H1 (cell line): ENCODE data around the gene ZNF530. TPM values are rescaled to one million over a fixed set of nuclear protein-coding genes. Genes with fewer than 3 reads are reported as not detected.

ENCODE experiments used
- CTCF ChIA-PET: fragments of 300-600 bp; sonication (Branson Sonifier 250); formaldehyde crosslinking; loops from one replicate; lab custom pipeline; 2021; ENCODE audit not compliant: partially characterized antibody; lab: Charles Lee
- POLR2A ChIA-PET: fragments of 300-600 bp; sonication (Branson Sonifier 250); formaldehyde crosslinking; loops from one replicate; lab custom pipeline; 2021; ENCODE audit warnings: inconsistent platforms; ENCODE audit not compliant: partially characterized antibody; lab: Charles Lee
- DNase-seq, 2 experiments: peaks; one replicate each; pipeline versions ENCODE4 v3.0.0 to v3.0.0-alpha.2; 2010 to 2022; ENCODE audit warnings: low spot score in 2 of 2, low read depth in 1 of 2, mixed read lengths in 1 of 2
- FAIRE-seq: peaks from 2 replicates; lab custom pipeline; 2011; peaks lifted over from hg19 to GRCh38; lab: Jason Lieb, UNC
- H2AFZ ChIP-seq: 2 replicates; pipeline ENCODE4 v1.8.1; 2012; ENCODE audit warnings: low read length, inconsistent platforms
- H2AK5ac ChIP-seq: 2 replicates; pipeline ENCODE4 v1.6.1; 2013; ENCODE audit warnings: low read depth, low read length
- H2BK120ac ChIP-seq: replicated peaks from 2 replicates; pipeline ENCODE3; 2013; ENCODE audit warnings: low read depth, low read length, inconsistent platforms
- H2BK12ac ChIP-seq: 2 replicates; pipeline ENCODE4 v1.6.1; 2013; ENCODE audit warnings: low read depth, low read length
- H2BK15ac ChIP-seq: 2 replicates; pipeline ENCODE4 v1.6.1; 2013; ENCODE audit warnings: low read length
- H2BK20ac ChIP-seq: 2 replicates; pipeline ENCODE4 v1.6.1; 2013; ENCODE audit warnings: low read length
- H2BK5ac ChIP-seq: 2 replicates; pipeline ENCODE4 v1.6.1; 2013; ENCODE audit warnings: low read depth, low read length
- H3K14ac ChIP-seq: 2 replicates; pipeline ENCODE4 v1.6.1; 2013; ENCODE audit warnings: inconsistent platforms; ENCODE audit not compliant: insufficient read length
- H3K18ac ChIP-seq: 2 replicates; pipeline ENCODE4 v1.6.1; 2013; ENCODE audit warnings: low read length; ENCODE audit errors: extremely low read depth
- H3K23ac ChIP-seq: 2 replicates; pipeline ENCODE4 v1.6.1; 2013; ENCODE audit warnings: inconsistent platforms; ENCODE audit not compliant: insufficient read length
- H3K23me2 ChIP-seq: 2 replicates; pipeline ENCODE4 v1.6.1; 2013; ENCODE audit warnings: low read depth, low read length
- H3K27ac ChIP-seq: 2 replicates; pipeline ENCODE4 v1.6.1; 2011; ENCODE audit warnings: low read depth, low read length, inconsistent platforms
- H3K27me3 ChIP-seq, 4 experiments: replicated peaks in 1 of 4; 1 replicate in 1 of 4; 2 replicates in 3 of 4; pipeline versions ENCODE4 v1.6.1 to v1.8.1; 2011 to 2013; ENCODE audit warnings: low read length in 3 of 4, mild to moderate bottlenecking in 3 of 4, inconsistent platforms in 2 of 4, mixed read lengths in 2 of 4, moderate library complexity in 1 of 4; ENCODE audit not compliant: control insufficient read depth in 3 of 4, insufficient read depth in 3 of 4; ENCODE audit errors: extremely low read depth in 1 of 4
- H3K36me3 ChIP-seq, 4 experiments: 2 replicates each; pipeline versions ENCODE4 v1.6.1 to v1.8.1; 2011 to 2013; ENCODE audit warnings: mild to moderate bottlenecking in 4 of 4, low read length in 3 of 4, moderate library complexity in 2 of 4, control low read depth in 1 of 4, inconsistent platforms in 1 of 4; ENCODE audit not compliant: insufficient read depth in 4 of 4, control insufficient read depth in 2 of 4
- H3K4ac ChIP-seq: replicated peaks from 2 replicates; pipeline ENCODE3; 2013; ENCODE audit warnings: low read length, low read depth, mixed read lengths, inconsistent platforms; ENCODE audit not compliant: insufficient read length
- H3K4me1 ChIP-seq, 4 experiments: replicated peaks in 1 of 4; 1 replicate in 1 of 4; 2 replicates in 3 of 4; pipeline versions ENCODE4 v1.6.1 to v1.8.1; 2011 to 2013; ENCODE audit warnings: low read length in 3 of 4, inconsistent platforms in 2 of 4, mixed read lengths in 1 of 4; ENCODE audit not compliant: insufficient read depth in 4 of 4, control insufficient read depth in 3 of 4
- H3K4me2 ChIP-seq, 2 experiments: 2 replicates each; pipeline versions ENCODE4 v1.6.1 to v1.8.1; 2011 to 2013; ENCODE audit warnings: low read depth in 2 of 2, low read length in 2 of 2, control low read depth in 1 of 2, inconsistent platforms in 1 of 2, mild to moderate bottlenecking in 1 of 2; ENCODE audit not compliant: insufficient read depth in 1 of 2
- H3K4me3 ChIP-seq, 4 experiments: fragments of 200-600, 300-600 bp in 1 of 4; sonication (generic), shearing (Covaris generic), sonication (Bioruptor Twin) in 1 of 4; 2 replicates each; pipeline versions ENCODE4 v1.5.1 to v1.8.1; 2011 to 2016; ENCODE audit warnings: low read length in 4 of 4, low read depth in 3 of 4, control low read depth in 2 of 4, inconsistent platforms in 2 of 4, mild to moderate bottlenecking in 2 of 4, mixed read lengths in 1 of 4, moderate library complexity in 1 of 4; ENCODE audit not compliant: insufficient read depth in 2 of 4; ENCODE audit errors: extremely low read depth in 1 of 4
- H3K56ac ChIP-seq: replicated peaks from 2 replicates; pipeline ENCODE3; 2013; ENCODE audit warnings: low read depth, mild to moderate bottlenecking, mixed read lengths, low read length, inconsistent platforms; ENCODE audit not compliant: insufficient read length
- H3K79me1 ChIP-seq: 2 replicates; pipeline ENCODE4 v1.6.1; 2013; ENCODE audit warnings: low read depth, low read length, control low read depth
- H3K79me2 ChIP-seq, 2 experiments: 2 replicates each; pipeline versions ENCODE4 v1.6.1 to v1.8.1; 2012 to 2013; ENCODE audit warnings: low read length in 2 of 2, mild to moderate bottlenecking in 2 of 2, inconsistent platforms in 1 of 2; ENCODE audit not compliant: insufficient read depth in 2 of 2, control insufficient read depth in 1 of 2
- H3K9ac ChIP-seq, 4 experiments: replicated peaks in 1 of 4; 1 replicate in 1 of 4; 2 replicates in 3 of 4; pipeline versions ENCODE4 v1.6.1 to v1.8.1; 2011 to 2013; ENCODE audit warnings: low read depth in 3 of 4, low read length in 3 of 4, control low read depth in 2 of 4, mild to moderate bottlenecking in 2 of 4, moderate library complexity in 2 of 4, inconsistent platforms in 1 of 4; ENCODE audit errors: extremely low read depth in 1 of 4
- H3K9me3 ChIP-seq, 2 experiments: 2 replicates each; pipeline versions ENCODE4 v1.6.1 to v1.8.1; 2012 to 2013; ENCODE audit warnings: mild to moderate bottlenecking in 2 of 2, moderate library complexity in 2 of 2, control low read depth in 1 of 2, inconsistent platforms in 1 of 2, low read depth in 1 of 2, low read length in 1 of 2, mixed read lengths in 1 of 2; ENCODE audit not compliant: insufficient read depth in 2 of 2
- H4K20me1 ChIP-seq, 2 experiments: replicated peaks in 1 of 2; 2 replicates each; pipeline versions ENCODE3 to v1.8.1; 2011 to 2013; ENCODE audit warnings: inconsistent platforms in 2 of 2, low read length in 2 of 2, mild to moderate bottlenecking in 1 of 2; ENCODE audit not compliant: insufficient read depth in 2 of 2, control insufficient read depth in 1 of 2
- H4K5ac ChIP-seq: 2 replicates; pipeline ENCODE4 v1.6.1; 2013; ENCODE audit warnings: low read length, low read depth, mixed read lengths, inconsistent platforms; ENCODE audit not compliant: insufficient read length
- H4K8ac ChIP-seq: 2 replicates; pipeline ENCODE4 v1.8.0; 2013; ENCODE audit warnings: mild to moderate bottlenecking, moderate library complexity, low read length, inconsistent platforms; ENCODE audit not compliant: insufficient read depth; ENCODE audit errors: extremely low read depth
- H4K91ac ChIP-seq: replicated peaks from 2 replicates; pipeline ENCODE3; 2013; ENCODE audit warnings: low read length, mixed read lengths, inconsistent platforms; ENCODE audit not compliant: insufficient read length
- BRCA1 ChIP-seq: IDR thresholded peaks from 2 replicates; pipeline ENCODE4 v1.6.1; 2012; ENCODE audit warnings: low read depth, low read length, improper control_type of control experiment
- CHD1 ChIP-seq: IDR thresholded peaks from 2 replicates; pipeline ENCODE4 v1.6.1; 2012; ENCODE audit warnings: low read depth, low read length, improper control_type of control experiment
- CTBP2 ChIP-seq: IDR thresholded peaks from 2 replicates; pipeline ENCODE4 v1.7.0; 2011; ENCODE audit warnings: borderline replicate concordance, mild to moderate bottlenecking, moderate library complexity, mixed read lengths, low read length; ENCODE audit not compliant: insufficient read depth, insufficient read length
- TAF1 ChIP-seq: IDR thresholded peaks from 2 replicates; pipeline ENCODE4 v1.6.1; 2011; ENCODE audit warnings: mild to moderate bottlenecking, low read depth, low read length
- USF2 ChIP-seq: IDR thresholded peaks from 2 replicates; pipeline ENCODE4 v1.6.1; 2011; ENCODE audit warnings: low read length, improper control_type of control experiment
- WGBS, 2 experiments: shearing (Covaris generic) in 1 of 2; methylation state at CpG; one replicate each; pipeline versions ENCODE4 v1.1.6 to v1.1.7; 2013 to 2015; ENCODE audit warnings: low lambda C conversion rate in 2 of 2, mixed read lengths in 2 of 2, inconsistent platforms in 1 of 2, low coverage in 1 of 2, missing lambda C conversion rate in 1 of 2; ENCODE audit not compliant: insufficient replicate concordance in 2 of 2, insufficient coverage in 1 of 2, insufficient read length in 1 of 2; ENCODE audit errors: extremely low coverage in 1 of 2, missing lambda C conversion rate in 1 of 2; 5-methylcytosine and 5-hydroxymethylcytosine counted together
- polyA plus RNA-seq, 7 experiments: library from polyadenylated mRNA; depleted of rRNA in 3 of 7; stranded (reverse) in 5 of 7; unstranded in 2 of 7; fragments of >200 nt in 5 of 7; fragments of 200-250 nt in 2 of 7; gene quantifications; 1 replicate in 5 of 7; 2 replicates in 1 of 7; 4 replicates in 1 of 7; pipeline versions ENCODE4 v1.2.1 to v1.2.3, GENCODE V29; 2011 to 2013; ENCODE audit warnings: missing spikeins in 2 of 7, mixed read lengths in 2 of 7
- total RNA-seq: library from RNA; stranded (reverse); fragmentation: NEBNext Ultra II Directional; extraction: Animal tissue kit (Norgen Biotek cat#: 25700); gene quantifications from 2 replicates; pipeline ENCODE4 v1.2.1, GENCODE V29; 2021

Gene ZNF530
- total and polyA plus RNA-seq, 2 of the 8 experiments (the other 6 are each of a cell fraction or from before 2014, with no cell fraction given): 4.2 to 9.3 TPM

GRCh38 chr19:57655443-57655842 lies 55.8 kb downstream of the ZNF530 start:
- no peak overlapping the region for H3K18ac ChIP-seq
- no peak overlapping the region for H3K56ac ChIP-seq
- H3K4me3 ChIP-seq: no peak overlapping the region
- H3K36me3 ChIP-seq: no peaks in the 10 kb centered on the region
- H3K23ac ChIP-seq: no peak overlapping the region
- no peak overlapping the region for H3K27ac ChIP-seq
- DNase-seq (no peak), FAIRE-seq (no peak)
- H4K8ac ChIP-seq: no peak overlapping the region
- ChIA-PET CTCF (interaction anchor here (0.6 to 1.3 kb wide), 2 partner anchors 9 to 229 kb away, joined by 3 to 4 read pairs; no protein-coding TSS in a partner anchor), POLR2A (interaction anchor here (0.7 to 1.9 kb wide), 5 partner anchors 9 to 220 kb away, joined by 3 to 9 read pairs (median 3); partner anchors contain the start of genes ZNF211 and ZNF749)
- H3K27me3 ChIP-seq: peaks cover 0 to 2% (median 0%) of the 10 kb centered on the region in 4 experiments; a peak in 3 of 7 replicates
- TF ChIP-seq TAF1 (no peak), CTBP2 (no peak), BRCA1 (no peak), CHD1 (no peak), USF2 (no peak)
- H4K91ac ChIP-seq: no peak overlapping the region
- no peak overlapping the region for H2BK5ac ChIP-seq
- no peaks in the 10 kb centered on the region; the same call in 1 of the 2 replicates for H3K23me2 ChIP-seq
- H3K79me2 ChIP-seq: no peaks in the 10 kb centered on the region
- no peak overlapping the region for H2BK120ac ChIP-seq
- no peaks in the 10 kb centered on the region for H3K79me1 ChIP-seq
- peaks cover 0 to 2% (median 0%) of the 10 kb centered on the region in 4 experiments; a peak in 1 of 7 replicates for H3K4me1 ChIP-seq
- no peak overlapping the region for H2BK15ac ChIP-seq
- H3K14ac ChIP-seq: no peak overlapping the region
- no peak overlapping the region for H4K5ac ChIP-seq
- no peak overlapping the region for H2AK5ac ChIP-seq
- no peak overlapping the region for H3K9ac ChIP-seq
- H2BK20ac ChIP-seq: no peak overlapping the region
- H2BK12ac ChIP-seq: no peak overlapping the region
- 100% methylated on average over 1 of the region's 1 CpG; no CpG with 5 or more reads in 1 of the 2 experiments for WGBS, 2 experiments
- no peak overlapping the region for H3K4ac ChIP-seq
- H4K20me1 ChIP-seq: no peaks in the 10 kb centered on the region
- no peak overlapping the region for H2AFZ ChIP-seq
- H3K9me3 ChIP-seq: no peaks in the 10 kb centered on the region
- H3K4me2 ChIP-seq: no peak overlapping the region
